ENCODE measurements around the gene BICRA. TPM values are rescaled to one million over a fixed set of nuclear protein-coding genes. Genes with fewer than 3 reads are reported as not detected.
A peak's percentile ranks its signal among the peaks of the same experiment; 100 is the strongest.
"Not testable (repeated sequence)": the region's sequence is repeated elsewhere in the genome, so short reads cannot be mapped to it uniquely, and the experiment has no call there.

BICRA gene
- total RNA-seq, 2 experiments from 2014 or later, result 23.3 to 25.5 TPM

GRCh38 chr19:47661611-47662010, 52.7 kb downstream of the BICRA start:
- POLR2A ChIA-PET, result no interaction called here
- CTCF ChIA-PET, result interaction anchor here (1.2 to 1.7 kb wide), 2 partner anchors 17 to 146 kb away, joined by 4 read pairs; no protein-coding TSS in a partner anchor
- no peak for DNase-seq
- Mint-ChIP-seq H3K36me3 (ENCODE audit: low read depth) (no peaks in the 10 kb centered on the region), H3K9me3 (no peaks in the 10 kb centered on the region), H3K4me3 (no peak overlapping the region), H3K27me3 (no peaks in the 10 kb centered on the region), H3K4me1 (peaks cover 2% of the 10 kb centered on the region), H3K27ac (no peak overlapping the region)

GRCh38 chr19:47663435-47663910, 54.5 kb downstream of the BICRA start:
- Mint-ChIP-seq H3K27me3 (no peaks in the 10 kb centered on the region), H3K4me3 (no peak overlapping the region), H3K27ac (no peak overlapping the region), H3K36me3 (ENCODE audit: low read depth) (no peaks in the 10 kb centered on the region), H3K9me3 (no peaks in the 10 kb centered on the region), H3K4me1 (peaks cover 2% of the 10 kb centered on the region)
- CTCF ChIA-PET, result interaction anchor here (1.4 kb wide), 1 partner anchor 53 kb away, joined by 3 read pairs; no protein-coding TSS in a partner anchor
- DNase-seq, result no peak
- POLR2A ChIA-PET, result no interaction called here

GRCh38 chr19:47663911-47664771, 55.2 kb downstream of the BICRA start:
- peaks cover 2% of the 10 kb centered on the region for H3K4me1 Mint-ChIP-seq
- H3K9me3 Mint-ChIP-seq, result no peaks in the 10 kb centered on the region
- no peaks in the 10 kb centered on the region for H3K36me3 Mint-ChIP-seq (ENCODE audit: low read depth)
- no peaks in the 10 kb centered on the region for H3K27me3 Mint-ChIP-seq
- CTCF ChIA-PET, result no interaction called here
- H3K27ac Mint-ChIP-seq, result peak overlapping the region; percentile 25
- H3K4me3 Mint-ChIP-seq, result no peak overlapping the region
- POLR2A ChIA-PET, result no interaction called here
- DNase-seq, result no peak

GRCh38 chr19:47668556-47668955, 59.6 kb downstream of the BICRA start:
- H3K9me3 Mint-ChIP-seq; DNase-seq; H3K27ac Mint-ChIP-seq; H3K4me3 Mint-ChIP-seq; H3K36me3 Mint-ChIP-seq (ENCODE audit: low read depth); H3K4me1 Mint-ChIP-seq; H3K27me3 Mint-ChIP-seq; POLR2A ChIA-PET: not testable (repeated sequence)
- CTCF ChIA-PET, result interaction anchor here (0.8 kb wide), 1 partner anchor 10 kb away, joined by 3 read pairs; no protein-coding TSS in a partner anchor

- CTCF ChIA-PET, result interaction anchor here (1.1 kb wide), 1 partner anchor 8 kb away, joined by 3 read pairs; no protein-coding TSS in a partner anchor
- Mint-ChIP-seq H3K27ac (no peak overlapping the region), H3K27me3 (no peaks in the 10 kb centered on the region), H3K9me3 (no peaks in the 10 kb centered on the region), H3K4me1 (peaks cover 3% of the 10 kb centered on the region), H3K36me3 (ENCODE audit: low read depth) (peaks cover 10% of the 10 kb centered on the region), H3K4me3 (no peak overlapping the region)
- POLR2A ChIA-PET, result no interaction called here
- DNase-seq, result no peak
Observed at GRCh38 chr19:47670736-47671135, 61.8 kb downstream of the BICRA start.

- no peaks in the 10 kb centered on the region for H3K9me3 Mint-ChIP-seq
- ChIA-PET CTCF (interaction anchor here (0.6 kb wide), 1 partner anchor 908 kb away, joined by 3 read pairs; no protein-coding TSS in a partner anchor), POLR2A (no interaction called here)
- H3K36me3 Mint-ChIP-seq (ENCODE audit: low read depth), result peaks cover 10% of the 10 kb centered on the region
- H3K27me3 Mint-ChIP-seq, result no peaks in the 10 kb centered on the region
- H3K4me1 Mint-ChIP-seq, result peaks cover 3% of the 10 kb centered on the region
- no peak overlapping the region for H3K27ac Mint-ChIP-seq
- H3K4me3 Mint-ChIP-seq, result no peak overlapping the region
- DNase-seq, result no peak
Observed at GRCh38 chr19:47671499-47671898, 62.6 kb downstream of the BICRA start.

GRCh38 chr19:47673426-47673825, 64.5 kb downstream of the BICRA start:
- Mint-ChIP-seq H3K4me3 (no peak overlapping the region), H3K36me3 (ENCODE audit: low read depth) (peaks cover 10% of the 10 kb centered on the region), H3K9me3 (no peaks in the 10 kb centered on the region), H3K27me3 (no peaks in the 10 kb centered on the region), H3K27ac (no peak overlapping the region), H3K4me1 (peaks cover 3% of the 10 kb centered on the region)
- CTCF ChIA-PET, result no interaction called here
- POLR2A ChIA-PET, result no interaction called here
- DNase-seq, result no peak

- CTCF ChIA-PET, result interaction anchor here (0.6 to 0.9 kb wide), 2 partner anchors 23 to 224 kb away, joined by 3 read pairs; no protein-coding TSS in a partner anchor
- Mint-ChIP-seq H3K27me3 (no peaks in the 10 kb centered on the region), H3K4me1 (peaks cover 3% of the 10 kb centered on the region), H3K4me3 (no peak overlapping the region), H3K27ac (no peak overlapping the region), H3K9me3 (no peaks in the 10 kb centered on the region), H3K36me3 (ENCODE audit: low read depth) (peaks cover 12% of the 10 kb centered on the region)
- POLR2A ChIA-PET, result no interaction called here
- DNase-seq, result no peak
Observed at GRCh38 chr19:47674548-47674947, 65.6 kb downstream of the BICRA start.

- Mint-ChIP-seq H3K27me3 (no peaks in the 10 kb centered on the region), H3K4me1 (peaks cover 2% of the 10 kb centered on the region), H3K9me3 (no peaks in the 10 kb centered on the region), H3K4me3 (no peak overlapping the region), H3K27ac (no peak overlapping the region), H3K36me3 (ENCODE audit: low read depth) (peaks cover 7% of the 10 kb centered on the region)
- DNase-seq, result no peak
- POLR2A ChIA-PET, result no interaction called here
- CTCF ChIA-PET, result interaction anchor here (0.9 kb wide), 1 partner anchor 22 kb away, joined by 3 read pairs; no protein-coding TSS in a partner anchor
Observed at GRCh38 chr19:47675271-47675670, 66.3 kb downstream of the BICRA start.

- CTCF ChIA-PET, result interaction anchor here (1.3 to 1.4 kb wide), 2 partner anchors 23 to 192 kb away, joined by 3 to 4 read pairs; partner anchors contain the start of gene KPTN
- no peak overlapping the region for H3K27ac Mint-ChIP-seq
- H3K36me3 Mint-ChIP-seq (ENCODE audit: low read depth), result peaks cover 4% of the 10 kb centered on the region
Observed at GRCh38 chr19:47675859-47676258, 66.9 kb downstream of the BICRA start.

GRCh38 chr19:47676811-47677210, 67.9 kb downstream of the BICRA start:
- POLR2A ChIA-PET, result no interaction called here
- Mint-ChIP-seq H3K27me3 (no peaks in the 10 kb centered on the region), H3K4me3 (no peak overlapping the region)

More at GRCh38 chr19:47675859-47676258, 66.9 kb downstream of the BICRA start:
- no peaks in the 10 kb centered on the region for H3K9me3 Mint-ChIP-seq
- H3K27me3 Mint-ChIP-seq, result no peaks in the 10 kb centered on the region
- POLR2A ChIA-PET, result no interaction called here
- no peak for DNase-seq
- no peak overlapping the region for H3K4me3 Mint-ChIP-seq
- H3K4me1 Mint-ChIP-seq, result no peaks in the 10 kb centered on the region

GRCh38 chr19:47679251-47679900, 70.4 kb downstream of the BICRA start:
- CTCF ChIA-PET, result interaction anchor here (0.6 to 1.7 kb wide), 2 partner anchors 9 to 25 kb away, joined by 3 to 4 read pairs; no protein-coding TSS in a partner anchor
- Mint-ChIP-seq H3K4me3 (no peak overlapping the region), H3K9me3 (no peaks in the 10 kb centered on the region), H3K4me1 (no peaks in the 10 kb centered on the region), H3K27me3 (no peaks in the 10 kb centered on the region), H3K36me3 (ENCODE audit: low read depth) (peaks cover 6% of the 10 kb centered on the region), H3K27ac (no peak overlapping the region)
- POLR2A ChIA-PET, result no interaction called here
- no peak for DNase-seq

More at GRCh38 chr19:47676811-47677210, 67.9 kb downstream of the BICRA start:
- Mint-ChIP-seq H3K27ac (no peak overlapping the region), H3K36me3 (ENCODE audit: low read depth) (peaks cover 8% of the 10 kb centered on the region), H3K4me1 (no peaks in the 10 kb centered on the region), H3K9me3 (no peaks in the 10 kb centered on the region)
- no peak for DNase-seq
- CTCF ChIA-PET, result interaction anchor here (1.3 to 1.4 kb wide), 2 partner anchors 22 to 193 kb away, joined by 3 to 4 read pairs; partner anchors contain the start of gene KPTN

All from activated CD4-positive, alpha-beta T cell treated with anti-CD3 and anti-CD28 coated beads, Interleukin-2, amount 10 ng/mL, durations not matched to agents 7 days and 5 days (primary cell).